ENCODE results near the gene DPP7.

The DPP7 gene

DNA sequence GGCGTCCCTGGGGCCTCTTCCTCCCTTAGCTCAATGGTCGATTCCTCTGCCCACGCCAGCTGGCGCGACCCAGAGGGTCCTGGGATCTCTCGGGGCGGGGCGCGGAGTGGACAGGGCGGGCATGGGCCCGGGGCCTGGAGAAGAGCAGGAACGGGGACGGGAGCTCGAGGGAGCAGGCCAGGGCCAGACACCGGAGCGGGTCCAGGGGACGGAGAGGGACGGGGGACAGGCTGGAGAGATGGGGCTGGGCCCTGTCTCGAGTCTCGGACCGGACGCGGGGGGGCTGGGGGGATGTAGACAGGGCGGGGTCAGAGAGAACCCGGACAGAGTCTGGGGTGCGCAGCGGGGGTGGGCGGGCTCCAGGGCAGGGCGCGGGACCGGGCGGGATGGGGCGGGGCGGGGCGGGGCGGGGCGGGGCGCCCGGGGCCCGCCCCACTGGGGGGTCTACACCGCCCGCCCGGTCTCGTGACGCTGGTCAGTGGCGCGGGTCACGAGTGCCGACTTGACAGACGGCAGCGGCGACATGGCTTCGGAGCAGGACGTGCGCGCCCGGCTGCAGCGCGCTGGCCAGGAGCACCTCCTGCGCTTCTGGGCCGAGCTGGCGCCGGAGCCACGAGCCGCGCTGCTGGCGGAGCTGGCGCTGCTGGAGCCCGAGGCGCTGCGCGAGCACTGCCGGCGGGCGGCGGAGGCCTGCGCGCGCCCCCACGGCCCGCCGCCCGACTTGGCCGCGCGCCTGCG, 37.4 kb downstream of the DPP7 start, which contains the start of gene UAP1L1 (continued):
- TF ChIP-seq KLF1 (tag by site-specific recombination; IDR thresholded peaks at IDR 0.05) (peak; percentile 64), ZNF174 (tag by site-specific recombination; IDR thresholded peaks at IDR 0.05) (no peak), ZNF501 (tag by site-specific recombination; IDR thresholded peaks at IDR 0.05) (no peak), ZNF121 (tag by site-specific recombination; IDR thresholded peaks at IDR 0.05) (no peak)

DNA sequence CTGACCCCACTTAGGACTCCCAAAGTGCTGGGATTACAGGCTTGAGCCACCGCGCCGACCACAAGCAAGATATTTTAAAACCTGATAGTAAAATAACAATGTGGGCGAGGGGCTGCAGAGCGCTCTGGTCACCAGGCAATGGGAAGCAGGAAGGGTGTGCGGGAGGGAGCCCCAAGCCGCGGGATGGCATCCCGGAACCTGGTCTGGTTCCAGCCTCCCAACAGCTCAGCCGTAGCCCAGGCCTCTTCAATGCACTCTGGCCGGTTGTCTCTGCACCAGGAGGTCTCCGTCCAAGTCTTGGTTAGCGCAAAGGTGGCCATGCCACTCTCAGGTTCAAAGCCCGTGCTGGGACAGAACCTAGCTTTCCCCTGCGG, 37.9 kb downstream of the DPP7 start:
- Histone ChIP-seq H3K36me3 (ENCODE audit: control insufficient read depth in 2 of 2, insufficient read depth in 1 of 2, low read length in 2 of 2) (peaks cover 0 to 29% of the 10 kb centered on the region in 2 experiments; a peak in 1 of 3 replicates), H3K9me3 (ENCODE audit: control insufficient read depth, insufficient read depth, low read depth, low read length) (no peaks in the 10 kb centered on the region), H3K27ac (ENCODE audit: extremely low read depth, low read depth, low read length) (no peak overlapping the region), H3K4me1 (ENCODE audit: control insufficient read depth, insufficient read depth, low read length) (no peaks in the 10 kb centered on the region; the same call in 1 of the 2 replicates), H3K4me3 (ENCODE audit: low read depth, low read length) (no peak overlapping the region)
- no peak for TF ChIP-seq ZNF747 (tag by site-specific recombination; IDR thresholded peaks at IDR 0.05)
- TF ChIP-seq ZNF792 (tag by site-specific recombination; IDR thresholded peaks at IDR 0.05): no peak
- TF ChIP-seq ZNF155 (tag by site-specific recombination; IDR thresholded peaks at IDR 0.05): no peak
- no peak for TF ChIP-seq ZNF510 (tag by site-specific recombination; IDR thresholded peaks at IDR 0.05; ENCODE audit: insufficient replicate concordance)
- TF ChIP-seq ZEB2 (tag by site-specific recombination; IDR thresholded peaks at IDR 0.05): no peak
- no peak for TF ChIP-seq ZNF138 (tag by site-specific recombination; IDR thresholded peaks at IDR 0.05; ENCODE audit: borderline replicate concordance)
- no peak for TF ChIP-seq REPIN1 (tag by site-specific recombination; IDR thresholded peaks at IDR 0.05; ENCODE audit: low read depth)
- TF ChIP-seq, protein P1, sequence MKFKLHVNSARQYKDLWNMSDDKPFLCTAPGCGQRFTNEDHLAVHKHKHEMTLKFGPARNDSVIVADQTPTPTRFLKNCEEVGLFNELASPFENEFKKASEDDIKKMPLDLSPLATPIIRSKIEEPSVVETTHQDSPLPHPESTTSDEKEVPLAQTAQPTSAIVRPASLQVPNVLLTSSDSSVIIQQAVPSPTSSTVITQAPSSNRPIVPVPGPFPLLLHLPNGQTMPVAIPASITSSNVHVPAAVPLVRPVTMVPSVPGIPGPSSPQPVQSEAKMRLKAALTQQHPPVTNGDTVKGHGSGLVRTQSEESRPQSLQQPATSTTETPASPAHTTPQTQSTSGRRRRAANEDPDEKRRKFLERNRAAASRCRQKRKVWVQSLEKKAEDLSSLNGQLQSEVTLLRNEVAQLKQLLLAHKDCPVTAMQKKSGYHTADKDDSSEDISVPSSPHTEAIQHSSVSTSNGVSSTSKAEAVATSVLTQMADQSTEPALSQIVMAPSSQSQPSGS (tag by site-specific recombination; IDR thresholded peaks at IDR 0.05; ENCODE audit: low read depth): no peak
- no peak for TF ChIP-seq ZNF121 (tag by site-specific recombination; IDR thresholded peaks at IDR 0.05)
- TF ChIP-seq, protein P2, sequence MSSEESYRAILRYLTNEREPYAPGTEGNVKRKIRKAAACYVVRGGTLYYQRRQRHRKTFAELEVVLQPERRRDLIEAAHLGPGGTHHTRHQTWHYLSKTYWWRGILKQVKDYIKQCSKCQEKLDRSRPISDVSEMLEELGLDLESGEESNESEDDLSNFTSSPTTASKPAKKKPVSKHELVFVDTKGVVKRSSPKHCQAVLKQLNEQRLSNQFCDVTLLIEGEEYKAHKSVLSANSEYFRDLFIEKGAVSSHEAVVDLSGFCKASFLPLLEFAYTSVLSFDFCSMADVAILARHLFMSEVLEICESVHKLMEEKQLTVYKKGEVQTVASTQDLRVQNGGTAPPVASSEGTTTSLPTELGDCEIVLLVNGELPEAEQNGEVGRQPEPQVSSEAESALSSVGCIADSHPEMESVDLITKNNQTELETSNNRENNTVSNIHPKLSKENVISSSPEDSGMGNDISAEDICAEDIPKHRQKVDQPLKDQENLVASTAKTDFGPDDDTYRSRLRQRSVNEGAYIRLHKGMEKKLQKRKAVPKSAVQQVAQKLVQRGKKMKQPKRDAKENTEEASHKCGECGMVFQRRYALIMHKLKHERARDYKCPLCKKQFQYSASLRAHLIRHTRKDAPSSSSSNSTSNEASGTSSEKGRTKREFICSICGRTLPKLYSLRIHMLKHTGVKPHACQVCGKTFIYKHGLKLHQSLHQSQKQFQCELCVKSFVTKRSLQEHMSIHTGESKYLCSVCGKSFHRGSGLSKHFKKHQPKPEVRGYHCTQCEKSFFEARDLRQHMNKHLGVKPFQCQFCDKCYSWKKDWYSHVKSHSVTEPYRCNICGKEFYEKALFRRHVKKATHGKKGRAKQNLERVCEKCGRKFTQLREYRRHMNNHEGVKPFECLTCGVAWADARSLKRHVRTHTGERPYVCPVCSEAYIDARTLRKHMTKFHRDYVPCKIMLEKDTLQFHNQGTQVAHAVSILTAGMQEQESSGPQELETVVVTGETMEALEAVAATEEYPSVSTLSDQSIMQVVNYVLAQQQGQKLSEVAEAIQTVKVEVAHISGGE (tag by site-specific recombination; conservative IDR thresholded peaks at IDR 0.05; ENCODE audit: low read depth): no peak
- no peak for TF ChIP-seq ZNF843 (tag by site-specific recombination; IDR thresholded peaks at IDR 0.05)
- TF ChIP-seq, protein P3, sequence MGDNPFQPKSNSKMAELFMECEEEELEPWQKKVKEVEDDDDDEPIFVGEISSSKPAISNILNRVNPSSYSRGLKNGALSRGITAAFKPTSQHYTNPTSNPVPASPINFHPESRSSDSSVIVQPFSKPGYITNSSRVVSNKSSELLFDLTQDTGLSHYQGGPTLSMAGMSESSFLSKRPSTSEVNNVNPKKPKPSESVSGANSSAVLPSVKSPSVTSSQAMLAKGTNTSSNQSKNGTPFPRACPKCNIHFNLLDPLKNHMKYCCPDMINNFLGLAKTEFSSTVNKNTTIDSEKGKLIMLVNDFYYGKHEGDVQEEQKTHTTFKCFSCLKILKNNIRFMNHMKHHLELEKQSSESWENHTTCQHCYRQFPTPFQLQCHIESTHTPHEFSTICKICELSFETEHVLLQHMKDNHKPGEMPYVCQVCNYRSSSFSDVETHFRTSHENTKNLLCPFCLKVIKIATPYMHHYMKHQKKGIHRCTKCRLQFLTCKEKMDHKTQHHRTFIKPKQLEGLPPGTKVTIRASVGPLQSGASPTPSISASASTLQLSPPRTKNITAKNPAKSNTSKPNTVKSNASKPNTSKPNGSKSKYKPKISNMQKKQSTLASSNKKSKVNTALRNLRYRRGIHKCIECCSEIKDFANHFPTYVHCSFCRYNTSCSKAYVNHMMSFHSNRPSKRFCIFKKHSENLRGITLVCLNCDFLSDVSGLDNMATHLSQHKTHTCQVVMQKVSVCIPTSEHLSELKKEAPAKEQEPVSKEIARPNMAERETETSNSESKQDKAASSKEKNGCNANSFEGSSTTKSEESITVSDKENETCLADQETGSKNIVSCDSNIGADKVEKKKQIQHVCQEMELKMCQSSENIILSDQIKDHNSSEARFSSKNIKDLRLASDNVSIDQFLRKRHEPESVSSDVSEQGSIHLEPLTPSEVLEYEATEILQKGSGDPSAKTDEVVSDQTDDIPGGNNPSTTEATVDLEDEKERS (tag by site-specific recombination; IDR thresholded peaks at IDR 0.05): no peak
- no peak for TF ChIP-seq MYNN (tag by site-specific recombination; IDR thresholded peaks at IDR 0.05; ENCODE audit: borderline replicate concordance)
- TF ChIP-seq ZNF561 (tag by site-specific recombination; IDR thresholded peaks at IDR 0.05; ENCODE audit: borderline replicate concordance): no peak
- TF ChIP-seq ZNF707 (tag by site-specific recombination; IDR thresholded peaks at IDR 0.05): no peak
- TF ChIP-seq, protein P4, sequence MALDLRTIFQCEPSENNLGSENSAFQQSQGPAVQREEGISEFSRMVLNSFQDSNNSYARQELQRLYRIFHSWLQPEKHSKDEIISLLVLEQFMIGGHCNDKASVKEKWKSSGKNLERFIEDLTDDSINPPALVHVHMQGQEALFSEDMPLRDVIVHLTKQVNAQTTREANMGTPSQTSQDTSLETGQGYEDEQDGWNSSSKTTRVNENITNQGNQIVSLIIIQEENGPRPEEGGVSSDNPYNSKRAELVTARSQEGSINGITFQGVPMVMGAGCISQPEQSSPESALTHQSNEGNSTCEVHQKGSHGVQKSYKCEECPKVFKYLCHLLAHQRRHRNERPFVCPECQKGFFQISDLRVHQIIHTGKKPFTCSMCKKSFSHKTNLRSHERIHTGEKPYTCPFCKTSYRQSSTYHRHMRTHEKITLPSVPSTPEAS (tag by site-specific recombination; IDR thresholded peaks at IDR 0.05): no peak
- TF ChIP-seq ZNF623 (tag by site-specific recombination; IDR thresholded peaks at IDR 0.05): no peak
- TF ChIP-seq, protein P5, sequence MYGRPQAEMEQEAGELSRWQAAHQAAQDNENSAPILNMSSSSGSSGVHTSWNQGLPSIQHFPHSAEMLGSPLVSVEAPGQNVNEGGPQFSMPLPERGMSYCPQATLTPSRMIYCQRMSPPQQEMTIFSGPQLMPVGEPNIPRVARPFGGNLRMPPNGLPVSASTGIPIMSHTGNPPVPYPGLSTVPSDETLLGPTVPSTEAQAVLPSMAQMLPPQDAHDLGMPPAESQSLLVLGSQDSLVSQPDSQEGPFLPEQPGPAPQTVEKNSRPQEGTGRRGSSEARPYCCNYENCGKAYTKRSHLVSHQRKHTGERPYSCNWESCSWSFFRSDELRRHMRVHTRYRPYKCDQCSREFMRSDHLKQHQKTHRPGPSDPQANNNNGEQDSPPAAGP (tag by site-specific recombination; IDR thresholded peaks at IDR 0.05): no peak
- no peak for TF ChIP-seq ZNF223 (tag by site-specific recombination; IDR thresholded peaks at IDR 0.05)
- TF ChIP-seq ZNF37A (tag by site-specific recombination; IDR thresholded peaks at IDR 0.05): no peak
- POLR2A ChIA-PET: interaction anchor here (1.0 to 2.3 kb wide), 3 partner anchors 10 to 164 kb away, joined by 3 to 21 read pairs (median 6); partner anchors contain the start of genes MAN1B1 and TUBB4B
- CTCF ChIA-PET: interaction anchor here (0.7 to 2.6 kb wide), 5 partner anchors 9 to 76 kb away, joined by 3 to 16 read pairs (median 9); partner anchors contain the start of gene MAN1B1
